ENCODE data around the gene TMEM63A. TPM values are rescaled to one million over a fixed set of nuclear protein-coding genes. Genes with fewer than 3 reads are reported as not detected.
"Not testable (repeated sequence)": the region's sequence is repeated elsewhere in the genome, so short reads cannot be mapped to it uniquely, and the experiment has no call there.

Gene TMEM63A
- polyA plus RNA-seq, 1 experiment, result 17.1 TPM

DNA sequence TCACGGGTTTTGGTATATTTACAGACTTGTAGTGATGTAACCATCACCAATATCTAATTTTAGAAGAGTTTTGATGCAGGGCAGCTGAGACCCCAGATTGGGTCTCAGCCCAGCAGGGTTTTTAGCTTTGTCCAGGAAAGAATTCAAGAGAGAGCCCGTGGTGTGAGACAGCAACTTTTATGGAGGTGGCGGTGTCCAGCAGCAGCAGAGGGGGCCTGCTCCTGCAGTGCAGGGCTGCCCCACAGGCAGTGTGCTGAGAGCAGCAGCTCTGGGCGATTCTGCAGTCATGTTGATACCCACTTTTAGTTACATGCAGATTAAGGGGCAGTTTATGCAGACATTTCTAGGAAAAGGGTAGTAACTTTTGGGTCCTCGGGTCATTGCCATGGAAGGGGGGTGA lies 74.0 kb downstream of the TMEM63A start:
- Histone ChIP-seq H3K27ac (ENCODE audit: low read depth, low read length) (no peak overlapping the region), H3K4me3 (ENCODE audit: low read depth, low read length) (no peak overlapping the region), H3K9me3 (ENCODE audit: control insufficient read depth, insufficient read depth, low read length) (no peaks in the 10 kb centered on the region; the same call in 1 of the 2 replicates), H3K27me3 (ENCODE audit: control insufficient read depth, insufficient read depth, low read length) (no peaks in the 10 kb centered on the region)
- TF ChIP-seq, protein P1, sequence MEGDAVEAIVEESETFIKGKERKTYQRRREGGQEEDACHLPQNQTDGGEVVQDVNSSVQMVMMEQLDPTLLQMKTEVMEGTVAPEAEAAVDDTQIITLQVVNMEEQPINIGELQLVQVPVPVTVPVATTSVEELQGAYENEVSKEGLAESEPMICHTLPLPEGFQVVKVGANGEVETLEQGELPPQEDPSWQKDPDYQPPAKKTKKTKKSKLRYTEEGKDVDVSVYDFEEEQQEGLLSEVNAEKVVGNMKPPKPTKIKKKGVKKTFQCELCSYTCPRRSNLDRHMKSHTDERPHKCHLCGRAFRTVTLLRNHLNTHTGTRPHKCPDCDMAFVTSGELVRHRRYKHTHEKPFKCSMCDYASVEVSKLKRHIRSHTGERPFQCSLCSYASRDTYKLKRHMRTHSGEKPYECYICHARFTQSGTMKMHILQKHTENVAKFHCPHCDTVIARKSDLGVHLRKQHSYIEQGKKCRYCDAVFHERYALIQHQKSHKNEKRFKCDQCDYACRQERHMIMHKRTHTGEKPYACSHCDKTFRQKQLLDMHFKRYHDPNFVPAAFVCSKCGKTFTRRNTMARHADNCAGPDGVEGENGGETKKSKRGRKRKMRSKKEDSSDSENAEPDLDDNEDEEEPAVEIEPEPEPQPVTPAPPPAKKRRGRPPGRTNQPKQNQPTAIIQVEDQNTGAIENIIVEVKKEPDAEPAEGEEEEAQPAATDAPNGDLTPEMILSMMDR (IDR thresholded peaks at IDR 0.05; ENCODE audit: low read depth, low read length), result no peak
- ChIA-PET POLR2A (no interaction called here), CTCF (interaction anchor here (1.0 to 2.5 kb wide), 3 partner anchors 30 to 334 kb away, joined by 3 to 11 read pairs (median 4); partner anchors contain the start of gene SRP9)
- DNase-seq (ENCODE audit: low read depth, low spot score), result no peak

DNA sequence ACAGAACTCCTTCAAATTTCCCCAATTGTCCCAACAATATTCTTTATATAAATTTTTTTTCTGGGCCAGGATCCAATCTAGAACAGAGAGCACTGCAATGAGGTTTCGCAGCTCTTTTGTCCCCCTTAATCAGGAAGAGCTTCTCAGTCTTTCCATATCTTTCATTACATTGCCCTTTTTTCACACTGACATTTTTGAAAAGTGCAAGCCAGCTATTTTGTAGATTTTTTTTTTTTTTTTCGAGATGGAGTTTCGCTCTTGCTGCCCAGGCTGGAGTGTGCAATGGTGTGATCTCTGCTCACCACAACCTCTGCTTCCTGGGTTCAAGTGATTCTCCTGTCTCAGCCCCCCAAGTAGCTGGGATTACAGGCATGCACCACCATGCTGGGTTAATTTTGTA lies 75.4 kb downstream of the TMEM63A start:
- H3K27ac ChIP-seq (ENCODE audit: low read depth, low read length); H3K4me3 ChIP-seq (ENCODE audit: low read depth, low read length); POLR2A ChIA-PET; DNase-seq (ENCODE audit: low read depth, low spot score); H3K27me3 ChIP-seq (ENCODE audit: control insufficient read depth, insufficient read depth, low read length); H3K9me3 ChIP-seq (ENCODE audit: control insufficient read depth, insufficient read depth, low read length): not testable (repeated sequence)
- CTCF ChIA-PET, result interaction anchor here (0.7 kb wide), 1 partner anchor 10 kb away, joined by 3 read pairs; no protein-coding TSS in a partner anchor

DNA sequence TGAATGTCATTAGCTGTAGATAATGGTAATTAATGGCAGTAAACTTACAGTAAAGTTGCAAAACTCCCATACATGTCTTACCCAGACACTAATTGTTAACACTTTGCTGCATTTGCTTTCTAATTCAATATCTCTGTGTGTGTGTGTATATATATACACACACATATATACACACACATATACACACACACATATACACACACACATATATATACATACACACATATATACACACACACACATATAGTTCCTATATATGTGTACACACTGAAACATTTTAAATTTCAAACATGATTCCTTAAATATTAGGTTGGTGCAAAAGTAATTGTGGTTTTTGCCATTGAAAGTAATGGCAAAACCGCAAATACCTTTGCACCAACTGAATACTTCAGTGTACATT lies 75.9 kb downstream of the TMEM63A start:
- POLR2A ChIA-PET, result no interaction called here
- no peaks in the 10 kb centered on the region; the same call in 1 of the 2 replicates for H3K9me3 ChIP-seq (ENCODE audit: control insufficient read depth, insufficient read depth, low read length)
- CTCF ChIA-PET, result interaction anchor here (0.7 kb wide), 1 partner anchor 10 kb away, joined by 3 read pairs; no protein-coding TSS in a partner anchor
- H3K4me3 ChIP-seq (ENCODE audit: low read depth, low read length), result no peak overlapping the region
- TF ChIP-seq, protein P1 (IDR thresholded peaks at IDR 0.05; ENCODE audit: low read depth, low read length), result no peak
- H3K27ac ChIP-seq (ENCODE audit: low read depth, low read length), result no peak overlapping the region
- no peak for DNase-seq (ENCODE audit: low read depth, low spot score)
- H3K27me3 ChIP-seq (ENCODE audit: control insufficient read depth, insufficient read depth, low read length), result no peaks in the 10 kb centered on the region

DNA sequence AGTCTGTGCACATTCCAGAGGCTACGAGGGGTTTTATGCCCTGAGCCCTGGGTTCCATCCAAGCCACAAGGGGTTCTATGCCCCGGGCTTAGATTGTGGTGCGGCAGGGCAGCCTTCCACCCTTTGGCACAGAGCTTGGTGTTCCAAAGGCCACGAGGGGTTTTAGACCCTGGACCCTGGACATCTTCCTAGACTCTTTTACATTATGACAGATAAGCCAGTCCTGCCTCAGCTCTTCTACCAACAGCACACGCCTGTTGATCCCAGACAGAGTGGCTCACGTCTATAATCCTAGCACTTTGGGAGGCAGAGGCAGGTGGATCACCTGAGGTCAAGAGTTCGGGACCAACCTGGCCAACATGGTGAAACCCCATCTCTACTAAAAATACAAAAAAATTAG lies 81.0 kb downstream of the TMEM63A start:
- CTCF ChIA-PET; H3K27ac ChIP-seq (ENCODE audit: low read depth, low read length); H3K27me3 ChIP-seq (ENCODE audit: control insufficient read depth, insufficient read depth, low read length); DNase-seq (ENCODE audit: low read depth, low spot score); H3K4me3 ChIP-seq (ENCODE audit: low read depth, low read length); H3K9me3 ChIP-seq (ENCODE audit: control insufficient read depth, insufficient read depth, low read length): not testable (repeated sequence)
- POLR2A ChIA-PET, result interaction anchor here (0.9 kb wide), 1 partner anchor 16 kb away, joined by 5 read pairs; no protein-coding TSS in a partner anchor

DNA sequence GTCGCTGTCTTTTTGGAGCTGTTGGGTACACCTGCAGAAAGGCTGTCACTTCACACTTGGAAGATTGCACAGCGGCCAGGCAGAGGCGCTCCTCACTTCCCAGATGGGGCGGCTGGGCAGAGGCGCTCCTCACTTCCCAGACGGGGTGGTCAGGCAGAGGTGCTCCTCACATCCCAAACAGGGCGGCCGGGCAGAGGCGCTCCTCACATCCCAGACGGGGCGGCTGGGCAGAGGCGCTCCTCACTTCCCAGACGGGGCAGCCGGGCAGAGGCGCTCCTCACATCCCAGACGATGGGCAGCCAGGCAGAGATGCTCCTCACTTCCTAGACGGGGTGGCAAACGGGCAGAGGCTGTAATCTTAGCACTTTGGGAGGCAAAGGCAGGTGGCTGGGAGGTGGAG lies 86.1 kb downstream of the TMEM63A start:
- H3K27ac ChIP-seq (ENCODE audit: low read depth, low read length); H3K9me3 ChIP-seq (ENCODE audit: control insufficient read depth, insufficient read depth, low read length); DNase-seq (ENCODE audit: low read depth, low spot score); H3K4me3 ChIP-seq (ENCODE audit: low read depth, low read length); H3K27me3 ChIP-seq (ENCODE audit: control insufficient read depth, insufficient read depth, low read length); POLR2A ChIA-PET: not testable (repeated sequence)
- CTCF ChIA-PET, result interaction anchor here (1.0 kb wide), 1 partner anchor 23 kb away, joined by 3 read pairs; no protein-coding TSS in a partner anchor

Other genes with a start within 250 kb of the TMEM63A start
- gene ENAH, start 229.3 kb downstream of the TMEM63A start, polyA plus RNA-seq (2011; rRNA removed), result 93.9 and 121 TPM in 2 replicates
- gene SRP9, start 104.6 kb downstream of the TMEM63A start, polyA plus RNA-seq (2011; rRNA removed), result 361 and 527 TPM in 2 replicates
- gene EPHX1, start 72.3 kb downstream of the TMEM63A start, polyA plus RNA-seq (2011; rRNA removed), result 41.3 and 48.5 TPM in 2 replicates
- 0.05 TPM in 1 of 2 replicates, not detected in the other for gene LEFTY1, start 6.8 kb upstream of the TMEM63A start, polyA plus RNA-seq (2011; rRNA removed)
- 29.4 and 37.5 TPM in 2 replicates for gene PYCR2, start 41.9 kb upstream of the TMEM63A start, polyA plus RNA-seq (2011; rRNA removed)
- not detected in 2 replicates for gene LEFTY2, start 58.8 kb upstream of the TMEM63A start, polyA plus RNA-seq (2011; rRNA removed)
- gene SDE2, start 117.0 kb upstream of the TMEM63A start, polyA plus RNA-seq (2011; rRNA removed), result 12.7 and 15.9 TPM in 2 replicates
- gene H3-3A, start 180.3 kb upstream of the TMEM63A start, polyA plus RNA-seq (2011; rRNA removed), result 260 and 330 TPM in 2 replicates

Data from AG04450 (cell line).